Gastroesophageal sphincter (tissue), 4 donors: ENCODE data around the gene CREBRF. TPM values are rescaled to one million over a fixed set of nuclear protein-coding genes. Genes with fewer than 3 reads are reported as not detected.
"Not testable (repeated sequence)": the region's sequence is repeated elsewhere in the genome, so short reads cannot be mapped to it uniquely, and the experiment has no call there.

Experiments
- ATAC-seq: fragments of 150-250 bp; one replicate; pipeline ENCODE4 v1.9.1; 2016; ENCODE audit warnings: mild to moderate bottlenecking, moderate library complexity
- H3K27ac ChIP-seq, 4 donors: fragments of 200-600 bp; sonication (generic) in 3 of 4; 1 replicate in 3 of 4; 2 replicates in 1 of 4; pipeline ENCODE4 v1.5.1; 2016 to 2019
- H3K27me3 ChIP-seq: fragments of 200-600 bp; sonication (generic); one replicate; pipeline ENCODE4 v1.5.1; 2019
- H3K36me3 ChIP-seq, 2 donors: fragments of 200-600 bp; sonication (generic); one replicate each; pipeline ENCODE4 v1.5.1; 2019; ENCODE audit warnings: control low read depth in 1 of 2
- H3K4me1 ChIP-seq, 3 donors: fragments of 200-600 bp; sonication (generic); 1 replicate in 2 of 3; 2 replicates in 1 of 3; pipeline ENCODE4 v1.5.1; 2016 to 2019; ENCODE audit warnings: control low read depth in 2 of 3
- H3K4me3 ChIP-seq, 2 donors: fragments of 200-600 bp; sonication (generic); one replicate each; pipeline ENCODE4 v1.5.1; 2019; ENCODE audit warnings: mild to moderate bottlenecking in 1 of 2, moderate library complexity in 1 of 2
- H3K9me3 ChIP-seq, 3 donors: fragments of 200-600 bp; sonication (generic); one replicate each; pipeline ENCODE4 v1.5.1; 2017 to 2019; ENCODE audit warnings: control low read depth in 2 of 3
- EP300 ChIP-seq: sonication (generic); formaldehyde crosslinking; IDR thresholded peaks from one replicate; pipeline ENCODE4 v1.6.1; 2017; ENCODE audit warnings: antibody characterized with exemption, mild to moderate bottlenecking
- POLR2A ChIP-seq, 2 donors: fragments of 450-650 bp; IDR thresholded peaks; one replicate each; pipeline ENCODE4 v1.6.1; 2017; ENCODE audit warnings: antibody characterized with exemption in 2 of 2, mild to moderate bottlenecking in 2 of 2, moderate library complexity in 1 of 2
- POLR2AphosphoS5 ChIP-seq: sonication (generic); formaldehyde crosslinking; IDR thresholded peaks from one replicate; pipeline ENCODE4 v1.6.1; 2017; ENCODE audit warnings: antibody characterized with exemption
- WGBS, 2 donors: methylation state at CpG; one replicate each; pipeline ENCODE4 v1.1.5; 2018; ENCODE audit warnings: low coverage in 1 of 2; 5-methylcytosine and 5-hydroxymethylcytosine counted together
- total RNA-seq, 4 donors: library from RNA; depleted of rRNA; stranded (reverse); fragments of >200 nt; gene quantifications; one replicate each; pipeline ENCODE4 v1.1.0, GENCODE V29; 2016
- TF ChIP-seq, protein P1 (sequence below), 4 experiments: fragments of 200-600 bp in 2 of 4; fragments of 450-650 bp in 2 of 4; sonication (generic) in 1 of 4; IDR thresholded peaks; one replicate each; pipeline ENCODE4 v1.5.1; 2017 to 2019; ENCODE audit warnings: antibody characterized with exemption in 4 of 4, mild to moderate bottlenecking in 2 of 4, moderate library complexity in 2 of 4

CREBRF gene
- total RNA-seq, 4 donors from 2014 or later, result 44.2 to 72.7 (median 64.0) TPM

GRCh38 chr5:173045474-173045873, 10.7 kb upstream of the CREBRF start:
- no peaks in the 10 kb centered on the region for H3K4me1 ChIP-seq
- no peaks in the 10 kb centered on the region for H3K36me3 ChIP-seq
- H3K4me3 ChIP-seq, result no peak overlapping the region
- ATAC-seq, result no peak
- 29 to 33% methylated on average over 3 to 4 of the region's 8 CpGs for WGBS, 2 donors
- no peaks in the 10 kb centered on the region for H3K27me3 ChIP-seq
- H3K27ac ChIP-seq, result no peak overlapping the region
- no peaks in the 10 kb centered on the region for H3K9me3 ChIP-seq
- no peak for TF ChIP-seq POLR2AphosphoS5
- TF ChIP-seq EP300, result no peak
- no peak for TF ChIP-seq POLR2A (IDR thresholded peaks at IDR 0.05)
- TF ChIP-seq, protein P1, sequence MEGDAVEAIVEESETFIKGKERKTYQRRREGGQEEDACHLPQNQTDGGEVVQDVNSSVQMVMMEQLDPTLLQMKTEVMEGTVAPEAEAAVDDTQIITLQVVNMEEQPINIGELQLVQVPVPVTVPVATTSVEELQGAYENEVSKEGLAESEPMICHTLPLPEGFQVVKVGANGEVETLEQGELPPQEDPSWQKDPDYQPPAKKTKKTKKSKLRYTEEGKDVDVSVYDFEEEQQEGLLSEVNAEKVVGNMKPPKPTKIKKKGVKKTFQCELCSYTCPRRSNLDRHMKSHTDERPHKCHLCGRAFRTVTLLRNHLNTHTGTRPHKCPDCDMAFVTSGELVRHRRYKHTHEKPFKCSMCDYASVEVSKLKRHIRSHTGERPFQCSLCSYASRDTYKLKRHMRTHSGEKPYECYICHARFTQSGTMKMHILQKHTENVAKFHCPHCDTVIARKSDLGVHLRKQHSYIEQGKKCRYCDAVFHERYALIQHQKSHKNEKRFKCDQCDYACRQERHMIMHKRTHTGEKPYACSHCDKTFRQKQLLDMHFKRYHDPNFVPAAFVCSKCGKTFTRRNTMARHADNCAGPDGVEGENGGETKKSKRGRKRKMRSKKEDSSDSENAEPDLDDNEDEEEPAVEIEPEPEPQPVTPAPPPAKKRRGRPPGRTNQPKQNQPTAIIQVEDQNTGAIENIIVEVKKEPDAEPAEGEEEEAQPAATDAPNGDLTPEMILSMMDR (IDR thresholded peaks at IDR 0.05), result no peak

DNA sequence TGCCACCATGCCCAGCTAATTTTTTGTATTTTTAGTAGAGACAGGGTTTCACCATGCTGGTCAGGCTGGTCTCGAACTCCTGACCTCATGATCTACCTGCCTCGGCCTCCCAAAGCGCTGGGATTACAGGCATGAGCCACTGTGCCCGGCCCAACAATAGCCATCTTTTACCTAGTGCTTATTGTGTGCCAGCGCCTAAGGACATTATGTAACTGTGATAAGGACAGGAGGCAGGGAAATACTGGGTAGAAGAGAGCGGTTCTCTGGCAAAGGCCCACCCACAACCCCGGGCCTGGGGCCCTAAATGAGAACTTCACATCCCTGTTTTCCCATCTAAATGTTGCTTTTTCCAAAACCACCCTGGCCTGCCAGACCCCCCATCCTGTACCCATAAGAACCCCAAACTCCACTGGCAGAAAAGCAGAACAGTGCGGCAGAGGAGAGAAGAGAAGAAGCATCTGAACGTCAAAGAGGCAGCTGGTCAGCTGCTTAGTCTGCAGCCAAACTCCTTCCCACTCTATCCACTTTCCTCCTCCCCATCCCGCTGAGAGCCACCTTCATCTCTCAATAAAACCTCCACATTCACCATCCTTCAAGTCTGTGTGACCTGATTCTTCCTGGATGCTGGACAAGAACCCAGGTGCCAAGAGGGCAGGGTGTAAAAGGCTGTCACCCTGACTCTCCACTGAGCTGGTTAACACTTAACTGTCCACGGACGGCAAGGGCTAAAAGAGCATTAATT, 8.9 kb upstream of the CREBRF start:
- not testable (repeated sequence) for H3K4me3 ChIP-seq, H3K4me1 ChIP-seq, H3K27ac ChIP-seq, ATAC-seq, H3K36me3 ChIP-seq, H3K9me3 ChIP-seq, H3K27me3 ChIP-seq
- 76% methylated on average over 3 to 9 of the region's 12 CpGs for WGBS, 2 donors

GRCh38 chr5:173047838-173048105, 8.4 kb upstream of the CREBRF start:
- H3K27me3 ChIP-seq, result no peaks in the 10 kb centered on the region
- no peak overlapping the region for H3K4me3 ChIP-seq
- no peaks in the 10 kb centered on the region for H3K4me1 ChIP-seq
- WGBS, 2 donors, result 48% methylated on average over 3 of the region's 6 CpGs; no CpG with 5 or more reads in 1 of the 2 donors
- no peaks in the 10 kb centered on the region for H3K36me3 ChIP-seq
- no peak for ATAC-seq
- H3K9me3 ChIP-seq, result no peaks in the 10 kb centered on the region
- TF ChIP-seq POLR2A (IDR thresholded peaks at IDR 0.05) (no peak), POLR2AphosphoS5 (no peak), EP300 (no peak)
- TF ChIP-seq, protein P1 (IDR thresholded peaks at IDR 0.05), result no peak
- H3K27ac ChIP-seq, result no peak overlapping the region

GRCh38 chr5:173050791-173051190, 5.4 kb upstream of the CREBRF start:
- ATAC-seq, result no peak
- no peaks in the 10 kb centered on the region for H3K9me3 ChIP-seq
- H3K4me1 ChIP-seq, result peaks cover 0 to 9% (median 0%) of the 10 kb centered on the region in 3 donors
- TF ChIP-seq, protein P1 (IDR thresholded peaks at IDR 0.05), result no peak
- no peak for TF ChIP-seq POLR2A (IDR thresholded peaks at IDR 0.05)
- TF ChIP-seq EP300, result no peak
- TF ChIP-seq POLR2AphosphoS5, result no peak
- 40 to 50% methylated on average over 2 of the region's 2 CpGs for WGBS, 2 donors
- H3K4me3 ChIP-seq, result no peak overlapping the region
- H3K27me3 ChIP-seq, result no peaks in the 10 kb centered on the region
- H3K27ac ChIP-seq, result no peak overlapping the region
- no peaks in the 10 kb centered on the region for H3K36me3 ChIP-seq

DNA sequence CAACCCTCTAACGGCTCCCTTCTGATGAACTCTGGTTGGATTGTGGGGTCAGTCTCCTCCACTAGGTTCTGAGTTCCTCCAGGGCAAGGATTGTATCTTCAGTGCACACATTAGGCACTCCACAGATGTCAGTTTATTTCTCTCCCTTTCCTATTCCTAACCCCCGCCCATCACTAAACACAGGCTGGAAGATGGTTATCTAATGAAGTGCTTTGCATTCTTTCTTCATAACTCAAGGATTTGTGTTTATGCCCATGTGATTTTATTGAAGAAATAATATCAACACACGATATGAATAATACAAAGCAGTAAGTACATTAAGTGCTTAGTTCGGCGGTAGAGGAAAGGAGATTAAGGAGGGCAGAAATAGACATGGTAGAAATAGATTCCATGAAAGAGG, 4.4 kb upstream of the CREBRF start:
- ATAC-seq, result no peak
- WGBS, 2 donors, result 48 to 58% methylated on average over 3 to 5 of the region's 5 CpGs
- H3K27ac ChIP-seq, result no peak overlapping the region
- no peaks in the 10 kb centered on the region for H3K36me3 ChIP-seq
- H3K27me3 ChIP-seq, result no peaks in the 10 kb centered on the region
- peaks cover 0 to 9% (median 0%) of the 10 kb centered on the region in 3 donors for H3K4me1 ChIP-seq
- TF ChIP-seq POLR2AphosphoS5 (no peak), EP300 (no peak), POLR2A (IDR thresholded peaks at IDR 0.05) (no peak)
- TF ChIP-seq, protein P1 (IDR thresholded peaks at IDR 0.05), result no peak
- no peaks in the 10 kb centered on the region for H3K9me3 ChIP-seq
- no peak overlapping the region for H3K4me3 ChIP-seq
